OCI-LY7 (cell line): Measurements from ENCODE around the gene TRRAP. TPM values are rescaled to one million over a fixed set of nuclear protein-coding genes. Genes with fewer than 3 reads are reported as not detected.

Experiments
- BruUV-seq: library from RNA; stranded (reverse); fragments of 400-500 nt; replicated peaks from 2 replicates; lab custom pipeline; 2021; lab: Mats Ljungman, UMichigan
- CTCF ChIA-PET: fragments of 300-600 bp; sonication (Branson Sonifier 250); formaldehyde crosslinking; loops from one replicate; lab custom pipeline; 2022; ENCODE audit warnings: antibody characterized with exemption; ENCODE audit not compliant: unreplicated experiment; lab: Charles Lee
- POLR2A ChIA-PET: fragments of 300-600 bp; sonication (Branson Sonifier 250); formaldehyde crosslinking; loops from one replicate; lab custom pipeline; 2022; ENCODE audit warnings: antibody characterized with exemption; lab: Charles Lee
- DNase-seq: peaks from one replicate; pipeline ENCODE4 v3.0.0-alpha.2; 2015; ENCODE audit warnings: low spot score
- H2AFZ ChIP-seq: fragments of 200-600 bp; sonication (generic), shearing (Covaris generic); 2 replicates; pipeline ENCODE4 v1.6.1; 2014; ENCODE audit warnings: mild to moderate bottlenecking, antibody characterized with exemption, low read length, moderate library complexity
- H3K27ac ChIP-seq: fragments of 200-600 bp; sonication (generic); 2 replicates; pipeline ENCODE4 v1.5.1; 2014; ENCODE audit warnings: mixed run types, low read depth, mild to moderate bottlenecking, moderate library complexity, low read length, inconsistent platforms; ENCODE audit not compliant: poor library complexity, severe bottlenecking
- H3K36me3 ChIP-seq: fragments of 200-600 bp; sonication (generic); 2 replicates; pipeline ENCODE4 v1.6.1; 2014; ENCODE audit warnings: mild to moderate bottlenecking, antibody characterized with exemption, low read length, moderate library complexity, mixed read lengths; ENCODE audit not compliant: insufficient read depth
- H3K4me1 ChIP-seq: fragments of 200-600 bp; sonication (generic); 2 replicates; pipeline ENCODE4 v1.5.1; 2014; ENCODE audit warnings: mild to moderate bottlenecking, low read length; ENCODE audit not compliant: insufficient read depth, poor library complexity, severe bottlenecking
- H3K4me2 ChIP-seq: fragments of 200-600 bp; sonication (generic); 2 replicates; pipeline ENCODE4 v1.6.1; 2014; ENCODE audit warnings: mild to moderate bottlenecking, low read length
- H3K4me3 ChIP-seq: fragments of 200-600 bp; sonication (generic); 2 replicates; pipeline ENCODE4 v1.5.1; 2014; ENCODE audit warnings: mild to moderate bottlenecking, low read depth, low read length; ENCODE audit not compliant: poor library complexity, severe bottlenecking
- H3K79me2 ChIP-seq: fragments of 200-600 bp; sonication (generic); 2 replicates; pipeline ENCODE4 v1.6.1; 2016; ENCODE audit warnings: low read depth, mild to moderate bottlenecking, low read length, moderate library complexity, mixed read lengths; ENCODE audit not compliant: insufficient read depth
- H3K9me2 ChIP-seq: fragments of 200-600 bp; sonication (generic); 2 replicates; pipeline ENCODE4 v1.6.1; 2016; ENCODE audit warnings: mild to moderate bottlenecking, low read length, mixed read lengths; ENCODE audit not compliant: insufficient read depth
- H3K9me3 ChIP-seq: fragments of 200-600 bp; sonication (generic); 2 replicates; pipeline ENCODE4 v1.6.1; 2014; ENCODE audit warnings: mild to moderate bottlenecking, mixed run types, low read length, mixed read lengths
- H4K20me1 ChIP-seq: fragments of 200-600 bp; sonication (generic); 2 replicates; pipeline ENCODE4 v1.6.1; 2014; ENCODE audit warnings: mild to moderate bottlenecking, antibody characterized with exemption, low read length, moderate library complexity, mixed read lengths; ENCODE audit not compliant: insufficient read depth
- CTCF ChIP-seq: fragments of 200-600 bp; sonication (generic); conservative IDR thresholded peaks from 2 replicates; pipeline ENCODE4 v1.5.1; 2014; ENCODE audit warnings: mild to moderate bottlenecking, antibody characterized with exemption, low read length, moderate library complexity, mixed read lengths
- EZH2phosphoT487 ChIP-seq: fragments of 200-600 bp; sonication (generic); IDR thresholded peaks from 2 replicates; pipeline ENCODE4 v1.6.1; 2018; ENCODE audit warnings: low read depth, borderline replicate concordance, mild to moderate bottlenecking, mixed run types, antibody characterized with exemption, low read length, moderate library complexity, mixed read lengths
- intact Hi-C: fragments of 100-400 bp; cut with micrococcal nuclease; formaldehyde crosslinking; loops from one replicate; pipeline ENCODE4 v1.10.0; 2022; ENCODE audit not compliant: unreplicated experiment
- total RNA-seq, 2 experiments: library from RNA; depleted of rRNA in 1 of 2; stranded (reverse); fragments of >200 nt in 1 of 2; shearing (Covaris generic) in 1 of 2; gene quantifications; 2 replicates each; pipeline ENCODE4 v1.2.3, GENCODE V29; 2014 to 2022

The TRRAP gene
- total RNA-seq, 2 experiments from 2014 or later = 50.4 to 86.1 TPM

GRCh38 chr7:98985945-98986344, 107.6 kb downstream of the TRRAP start:
- H3K9me2 ChIP-seq = no peaks in the 10 kb centered on the region
- no peak overlapping the region for H3K4me3 ChIP-seq
- no TSS peak for BruUV-seq
- no peak overlapping the region for H3K27ac ChIP-seq
- intact Hi-C loops = loop anchor here (5.0 kb wide), 1 partner anchor 49 kb away; no protein-coding TSS in a partner anchor
- H3K79me2 ChIP-seq = no peaks in the 10 kb centered on the region
- no peak for DNase-seq
- no peak for TF ChIP-seq EZH2phosphoT487
- no peak for TF ChIP-seq CTCF
- H3K4me1 ChIP-seq = no peaks in the 10 kb centered on the region
- H4K20me1 ChIP-seq = no peaks in the 10 kb centered on the region
- H3K36me3 ChIP-seq = peaks cover 99% of the 10 kb centered on the region
- peaks cover 5% of the 10 kb centered on the region; the same call in 1 of the 2 replicates for H3K9me3 ChIP-seq
- H2AFZ ChIP-seq = no peak overlapping the region
- ChIA-PET POLR2A (interaction anchor here (1.0 to 1.3 kb wide), 2 partner anchors 13 to 106 kb away, joined by 3 to 4 read pairs; no protein-coding TSS in a partner anchor), CTCF (no interaction called here)
- no peak overlapping the region for H3K4me2 ChIP-seq

GRCh38 chr7:98988641-98989040, 110.3 kb downstream of the TRRAP start:
- no peak for DNase-seq
- Histone ChIP-seq H3K27ac (no peak overlapping the region), H3K36me3 (peaks cover 99% of the 10 kb centered on the region), H3K79me2 (no peaks in the 10 kb centered on the region), H3K9me2 (no peaks in the 10 kb centered on the region), H2AFZ (no peak overlapping the region), H4K20me1 (no peaks in the 10 kb centered on the region), H3K4me2 (no peak overlapping the region), H3K9me3 (peaks cover 5% of the 10 kb centered on the region; the same call in 1 of the 2 replicates), H3K4me1 (no peaks in the 10 kb centered on the region), H3K4me3 (no peak overlapping the region)
- TF ChIP-seq EZH2phosphoT487 (no peak), CTCF (no peak)
- BruUV-seq = no TSS peak
- intact Hi-C loops = loop anchor here (5.0 kb wide), 1 partner anchor 51 kb away; no protein-coding TSS in a partner anchor
- CTCF ChIA-PET = no interaction called here
- POLR2A ChIA-PET = no interaction called here

- intact Hi-C loops = no loop called here
- no TSS peak for BruUV-seq
These were observed 112.0 kb downstream of the TRRAP start for GRCh38 chr7:98990356-98990755.

More at GRCh38 chr7:98990356-98990755, 112.0 kb downstream of the TRRAP start:
- Histone ChIP-seq H3K4me2 (no peak overlapping the region), H3K79me2 (no peaks in the 10 kb centered on the region), H3K9me2 (no peaks in the 10 kb centered on the region), H2AFZ (no peak overlapping the region), H4K20me1 (no peaks in the 10 kb centered on the region), H3K9me3 (peaks cover 5% of the 10 kb centered on the region; the same call in 1 of the 2 replicates), H3K36me3 (peaks cover 99% of the 10 kb centered on the region), H3K4me3 (no peak overlapping the region), H3K27ac (no peak overlapping the region), H3K4me1 (no peaks in the 10 kb centered on the region)
- TF ChIP-seq CTCF = no peak
- TF ChIP-seq EZH2phosphoT487 = no peak
- DNase-seq = no peak
- ChIA-PET POLR2A (no interaction called here), CTCF (no interaction called here)
